T-helper 1 cell treated with Interleukin-12 subunit alpha and Interleukin-12 subunit beta and Interleukin-4 antibody, amounts not matched to agents 30 μg/mL and 1 μg/mL, for 36 hours (primary cell): ENCODE measurements around the gene TPGS1.

Experiments
- H3K27ac Mint-ChIP-seq: one replicate; pipeline ENCODE4 v1.8.0; 2021; ENCODE audit warnings: mild to moderate bottlenecking, mixed read lengths
- H3K27me3 Mint-ChIP-seq: one replicate; pipeline ENCODE4 v1.8.0; 2021; ENCODE audit warnings: low read depth, mixed read lengths
- H3K36me3 Mint-ChIP-seq: one replicate; pipeline ENCODE4 v1.8.0; 2021; ENCODE audit warnings: low read depth, mixed read lengths
- H3K4me1 Mint-ChIP-seq: one replicate; pipeline ENCODE4 v1.8.0; 2021; ENCODE audit warnings: low read depth, mixed read lengths
- H3K4me3 Mint-ChIP-seq: one replicate; pipeline ENCODE4 v1.8.0; 2021; ENCODE audit warnings: mild to moderate bottlenecking, moderate library complexity, mixed read lengths
- H3K9me3 Mint-ChIP-seq: one replicate; pipeline ENCODE4 v1.8.0; 2021; ENCODE audit warnings: mixed read lengths

Gene TPGS1

DNA sequence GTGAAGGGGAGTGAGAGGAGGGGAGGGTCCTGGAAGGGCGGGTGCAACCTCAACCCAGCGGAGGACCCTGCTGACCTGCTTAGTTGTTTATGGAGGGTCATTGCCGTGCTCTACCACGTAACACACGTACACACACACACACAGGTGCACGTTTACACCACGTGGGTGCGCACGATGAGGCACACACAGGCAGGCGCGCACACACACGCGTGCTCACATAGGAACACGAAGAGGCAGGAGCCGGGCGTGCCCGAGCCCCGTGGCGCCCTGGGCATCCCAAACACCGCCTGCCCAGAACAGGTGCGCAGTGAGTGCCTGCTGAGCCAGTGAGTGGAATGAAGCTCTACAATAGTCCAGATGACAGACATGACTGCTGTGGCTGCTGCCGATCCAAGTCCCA lies 22.2 kb upstream of the TPGS1 start:
- no peak overlapping the region for H3K4me3 Mint-ChIP-seq
- H3K27me3 Mint-ChIP-seq: peaks cover 16% of the 10 kb centered on the region
- peaks cover 8% of the 10 kb centered on the region for H3K36me3 Mint-ChIP-seq
- H3K4me1 Mint-ChIP-seq: peaks cover 11% of the 10 kb centered on the region
- no peak overlapping the region for H3K27ac Mint-ChIP-seq
- H3K9me3 Mint-ChIP-seq: peaks cover 18% of the 10 kb centered on the region

GRCh38 chr19:485583-486236 lies 21.6 kb upstream of the TPGS1 start:
- peaks cover 11% of the 10 kb centered on the region for H3K9me3 Mint-ChIP-seq
- peaks cover 5% of the 10 kb centered on the region for H3K36me3 Mint-ChIP-seq
- peaks cover 9% of the 10 kb centered on the region for H3K27me3 Mint-ChIP-seq
- no peak overlapping the region for H3K27ac Mint-ChIP-seq
- no peak overlapping the region for H3K4me3 Mint-ChIP-seq
- H3K4me1 Mint-ChIP-seq: peaks cover 6% of the 10 kb centered on the region

DNA sequence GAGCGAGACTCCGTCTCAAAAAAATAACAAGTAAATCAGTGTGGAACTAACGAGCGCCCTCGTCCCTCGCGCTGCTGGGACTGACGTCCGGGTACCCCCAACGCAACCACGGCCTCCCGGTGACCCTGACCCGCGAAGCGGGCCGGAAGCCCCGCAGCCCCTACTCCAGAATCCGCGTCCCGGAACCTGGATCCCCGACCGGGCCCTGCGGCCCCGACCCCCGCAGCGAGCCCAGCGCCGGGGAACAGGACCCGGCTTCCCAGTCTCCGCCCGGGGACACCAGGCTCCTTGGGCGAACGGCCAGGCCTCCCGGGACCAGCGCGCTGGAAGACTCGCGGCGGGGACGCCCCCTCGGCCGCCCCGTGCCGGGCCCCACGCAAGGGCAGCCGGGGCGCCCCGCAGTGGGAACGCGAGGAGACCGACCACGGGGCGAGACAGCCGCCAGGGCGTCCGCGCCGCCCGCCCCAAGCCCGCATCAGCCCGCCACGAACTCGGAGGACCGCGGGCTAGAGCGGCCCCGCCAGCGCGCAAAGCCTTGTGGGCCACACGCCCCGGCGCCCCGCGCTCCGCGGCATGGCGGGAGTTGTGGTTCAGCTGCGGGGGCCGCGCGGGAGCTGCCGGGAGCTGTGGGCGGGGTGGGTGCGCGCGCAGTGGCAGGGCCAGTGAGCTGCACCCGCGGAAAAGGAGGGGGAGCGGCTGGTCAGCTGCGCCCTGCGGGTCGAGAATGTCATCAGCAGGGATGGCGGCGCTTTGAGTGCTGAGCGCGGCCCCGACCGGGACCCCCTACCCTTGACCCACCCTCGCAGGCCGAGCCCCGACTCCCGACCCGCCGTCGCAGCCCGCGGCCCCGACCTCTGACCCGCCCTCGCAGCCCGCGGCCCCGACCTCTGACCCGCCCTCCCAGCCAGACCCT lies 18.5 kb upstream of the TPGS1 start:
- Mint-ChIP-seq H3K27me3 (peaks cover 6% of the 10 kb centered on the region), H3K9me3 (peaks cover 4% of the 10 kb centered on the region), H3K4me1 (peaks cover 8% of the 10 kb centered on the region), H3K36me3 (peaks cover 3% of the 10 kb centered on the region), H3K27ac (peak overlapping the region; percentile 88), H3K4me3 (peak overlapping the region; percentile 87)

- Mint-ChIP-seq H3K4me1 (peaks cover 9% of the 10 kb centered on the region), H3K9me3 (peaks cover 4% of the 10 kb centered on the region), H3K27me3 (peaks cover 8% of the 10 kb centered on the region), H3K36me3 (peaks cover 3% of the 10 kb centered on the region), H3K4me3 (peak overlapping the region; percentile 72), H3K27ac (peak overlapping the region; percentile 59)
Measured at GRCh38 chr19:489418-490196, 17.7 kb upstream of the TPGS1 start.

DNA sequence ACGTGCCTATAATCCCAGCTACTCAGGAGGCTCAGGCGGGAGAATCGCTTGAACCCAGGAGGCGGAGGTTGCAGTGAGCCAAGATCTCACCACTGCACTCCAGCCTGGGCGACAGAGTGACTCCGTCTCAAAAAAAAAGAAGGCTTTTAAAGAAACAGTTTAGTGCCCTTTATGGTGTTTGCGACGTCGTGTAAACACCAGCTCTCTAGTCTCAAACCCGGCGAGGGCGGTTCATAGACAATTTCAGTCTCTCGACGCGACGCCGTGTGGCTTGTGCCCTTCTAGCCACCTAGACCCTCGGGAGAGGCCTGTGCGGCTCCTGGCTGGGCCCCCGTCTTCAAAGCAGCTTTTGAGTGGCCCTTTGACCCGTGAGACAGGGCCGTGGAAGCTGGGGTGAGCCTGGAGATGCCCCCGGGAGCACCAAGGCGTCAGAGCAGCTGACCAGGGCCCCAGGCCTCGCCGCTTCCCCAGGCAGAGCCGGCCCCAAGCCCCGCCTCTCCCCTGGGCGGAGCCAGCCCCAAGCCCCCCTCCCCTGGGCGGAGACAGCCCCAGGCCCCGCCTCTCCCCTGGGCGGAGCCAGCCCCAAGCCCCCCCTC lies 16.1 kb upstream of the TPGS1 start:
- Mint-ChIP-seq H3K9me3 (peaks cover 4% of the 10 kb centered on the region), H3K36me3 (peaks cover 3% of the 10 kb centered on the region), H3K27me3 (peaks cover 14% of the 10 kb centered on the region), H3K4me1 (peaks cover 9% of the 10 kb centered on the region), H3K27ac (no peak overlapping the region), H3K4me3 (no peak overlapping the region)

DNA sequence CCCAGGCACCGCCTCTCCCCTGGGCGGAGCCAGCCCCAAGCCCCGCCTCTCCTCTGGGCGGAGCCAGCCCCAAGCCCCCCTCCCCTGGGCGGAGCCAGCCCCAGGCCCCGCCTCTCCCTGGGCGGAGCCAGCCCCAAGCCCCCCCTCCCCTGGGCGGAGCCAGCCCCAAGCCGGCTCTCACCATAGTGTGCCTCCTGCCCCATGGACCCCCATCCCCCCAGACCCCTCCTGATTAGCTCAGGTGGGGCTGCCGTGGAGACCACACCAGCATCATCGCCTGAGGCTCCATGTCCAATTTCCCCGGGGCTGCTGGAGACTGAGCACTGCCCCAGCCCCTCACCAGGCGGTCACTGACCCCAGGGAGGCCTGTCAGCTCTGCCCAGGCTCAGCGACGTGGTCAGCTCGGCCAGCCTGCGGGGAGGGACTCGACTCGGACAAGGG lies 15.2 kb upstream of the TPGS1 start:
- peaks cover 4% of the 10 kb centered on the region for H3K9me3 Mint-ChIP-seq
- no peak overlapping the region for H3K27ac Mint-ChIP-seq
- H3K27me3 Mint-ChIP-seq: peaks cover 12% of the 10 kb centered on the region
- H3K4me3 Mint-ChIP-seq: no peak overlapping the region
- peaks cover 3% of the 10 kb centered on the region for H3K36me3 Mint-ChIP-seq
- peaks cover 9% of the 10 kb centered on the region for H3K4me1 Mint-ChIP-seq

DNA sequence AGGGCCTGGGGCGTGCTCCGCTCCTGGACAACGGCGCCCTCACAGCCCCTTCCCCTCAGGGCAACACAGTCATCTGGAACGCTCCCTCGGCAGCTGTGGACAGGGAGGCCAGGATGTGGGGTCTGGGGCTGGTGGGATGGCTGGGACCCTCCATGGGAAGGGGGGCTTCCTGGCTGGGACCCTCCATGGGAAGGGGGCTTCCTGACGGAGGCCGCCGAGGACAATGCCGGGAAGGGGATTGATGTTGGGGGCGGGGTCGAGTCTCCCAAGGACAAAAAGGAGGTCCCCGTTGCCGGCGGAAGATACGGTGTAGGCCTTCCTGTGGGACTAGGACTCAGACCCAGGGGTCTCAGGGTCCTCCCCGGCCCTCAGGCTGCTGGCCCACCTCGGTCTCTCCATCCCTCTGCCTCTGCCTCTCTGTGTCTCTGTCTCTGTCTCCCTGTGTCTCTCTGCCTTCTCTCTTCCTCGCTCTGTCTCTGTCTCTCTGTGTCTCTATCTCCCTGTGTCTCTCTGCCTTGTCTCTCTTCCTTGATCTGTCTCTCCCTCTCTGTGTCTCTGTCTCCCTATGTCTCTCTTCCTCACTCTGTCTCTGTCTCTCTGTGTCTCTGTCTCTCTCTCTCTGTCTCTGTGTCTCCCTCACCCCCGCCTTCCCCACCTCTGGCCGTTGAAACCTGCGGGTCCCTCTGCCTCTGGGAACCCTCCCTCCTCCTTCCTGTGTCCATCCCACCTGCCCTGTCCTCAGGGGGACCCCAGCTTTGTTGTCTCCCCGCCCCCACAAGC lies 13.7 kb upstream of the TPGS1 start:
- Mint-ChIP-seq H3K9me3 (peaks cover 4% of the 10 kb centered on the region), H3K4me3 (no peak overlapping the region), H3K4me1 (peaks cover 5% of the 10 kb centered on the region), H3K27ac (no peak overlapping the region), H3K36me3 (peaks cover 3% of the 10 kb centered on the region), H3K27me3 (peaks cover 18% of the 10 kb centered on the region)

DNA sequence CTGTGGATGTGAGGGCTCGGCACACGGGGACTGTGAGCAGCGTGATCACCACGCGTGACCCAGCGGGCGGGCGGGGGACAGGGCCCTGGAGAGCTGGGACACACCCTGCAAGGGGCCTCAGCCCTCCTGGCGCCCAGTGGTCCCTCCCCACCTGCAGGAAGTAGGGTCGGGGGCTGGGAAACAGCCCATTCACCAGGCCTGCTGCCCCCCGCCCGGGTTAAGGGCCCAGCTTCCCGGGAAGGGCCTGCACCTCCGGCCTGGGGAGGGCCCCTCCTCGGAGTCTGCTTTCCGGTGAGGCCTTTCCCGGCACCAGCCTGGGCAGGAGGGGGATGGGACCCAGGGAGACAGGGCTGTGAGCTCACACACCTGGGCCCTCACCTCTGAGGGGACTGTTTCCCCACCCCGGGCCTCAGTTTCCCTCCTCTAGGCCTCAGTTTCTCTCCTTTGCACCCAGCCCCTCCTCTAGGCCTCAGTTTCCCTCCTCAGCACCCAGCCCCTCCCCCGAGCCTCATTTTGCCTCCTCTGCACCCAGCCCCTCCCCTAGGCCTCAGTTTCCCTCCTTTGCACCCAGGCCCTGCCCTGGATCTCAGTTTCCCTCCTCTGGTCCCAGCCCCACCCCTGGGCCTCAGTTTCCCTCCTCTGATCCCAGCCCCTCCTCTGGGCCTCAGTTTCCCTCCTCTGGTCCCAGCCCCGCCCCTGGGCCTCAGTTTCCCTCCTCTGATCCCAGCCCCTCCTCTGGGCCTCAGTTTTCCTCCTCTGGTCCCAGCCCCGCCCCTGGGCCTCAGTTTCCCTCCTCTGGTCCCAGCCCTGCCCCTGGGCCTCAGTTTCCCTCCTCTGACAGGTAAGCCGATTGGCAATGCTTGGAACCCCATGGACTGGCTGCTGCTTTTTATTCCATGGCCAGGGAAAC lies 12.9 kb upstream of the TPGS1 start:
- H3K36me3 Mint-ChIP-seq: peaks cover 3% of the 10 kb centered on the region
- no peak overlapping the region for H3K27ac Mint-ChIP-seq

DNA sequence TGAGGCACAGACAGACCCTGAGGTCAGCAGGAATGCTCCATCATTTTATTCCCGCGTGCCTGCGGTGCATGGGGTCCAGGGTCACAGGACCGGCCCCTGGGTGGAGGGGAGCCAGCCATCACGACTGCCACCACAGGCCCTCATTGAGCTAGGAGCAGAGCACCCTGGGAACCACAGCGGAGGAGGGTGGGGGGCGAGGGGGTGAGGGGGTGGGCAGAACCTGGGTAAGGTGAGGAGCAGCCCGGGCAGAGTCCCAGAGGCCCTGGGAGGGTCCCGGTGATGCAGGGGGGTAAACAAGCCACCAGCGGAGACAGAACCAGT lies 12.3 kb upstream of the TPGS1 start:
- no peak overlapping the region for H3K27ac Mint-ChIP-seq
- H3K9me3 Mint-ChIP-seq: peaks cover 4% of the 10 kb centered on the region
- H3K27me3 Mint-ChIP-seq: peaks cover 28% of the 10 kb centered on the region
- H3K36me3 Mint-ChIP-seq: peaks cover 3% of the 10 kb centered on the region
- peaks cover 5% of the 10 kb centered on the region for H3K4me1 Mint-ChIP-seq
- H3K4me3 Mint-ChIP-seq: no peak overlapping the region

More for the DNA sequence above, 12.9 kb upstream of the TPGS1 start:
- Mint-ChIP-seq H3K4me3 (no peak overlapping the region), H3K4me1 (peaks cover 5% of the 10 kb centered on the region), H3K9me3 (peaks cover 4% of the 10 kb centered on the region), H3K27me3 (peaks cover 24% of the 10 kb centered on the region)

GRCh38 chr19:495402-496111 lies 11.7 kb upstream of the TPGS1 start:
- peaks cover 4% of the 10 kb centered on the region for H3K9me3 Mint-ChIP-seq
- H3K4me3 Mint-ChIP-seq: no peak overlapping the region
- H3K36me3 Mint-ChIP-seq: peaks cover 3% of the 10 kb centered on the region
- peaks cover 28% of the 10 kb centered on the region for H3K27me3 Mint-ChIP-seq
- H3K27ac Mint-ChIP-seq: no peak overlapping the region
- H3K4me1 Mint-ChIP-seq: peaks cover 5% of the 10 kb centered on the region

DNA sequence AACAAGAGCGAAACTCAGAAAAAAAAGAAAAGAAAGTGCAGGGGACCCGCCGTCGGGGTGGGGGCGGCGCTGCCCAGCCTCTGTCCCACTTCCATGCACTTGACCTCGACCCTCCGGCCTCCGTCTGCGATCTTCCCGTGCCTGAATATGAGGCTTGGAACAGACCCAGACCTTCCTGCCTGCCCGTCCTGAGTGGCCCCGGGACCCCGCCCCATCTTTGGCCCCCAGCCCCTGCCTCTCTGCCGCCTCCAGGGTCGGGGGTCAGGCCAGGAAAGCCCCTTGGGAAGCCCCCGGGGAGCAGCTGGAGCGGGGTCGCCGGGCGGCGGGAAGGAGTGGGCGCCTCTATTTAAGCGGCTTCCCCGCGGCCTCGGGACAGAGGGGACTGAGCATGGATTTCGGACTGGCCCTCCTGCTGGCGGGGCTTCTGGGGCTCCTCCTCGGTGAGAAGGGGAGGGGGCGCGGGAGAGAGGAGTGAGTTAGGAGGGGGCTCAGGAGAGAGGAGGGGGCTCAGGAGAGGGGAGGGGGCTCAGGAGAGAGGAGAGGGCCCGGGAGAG lies 11.1 kb upstream of the TPGS1 start, which contains the start of gene MADCAM1:
Gene MADCAM1 (plus strand): TSS at position 375 of the 554 bp plus-strand sequence. CDS start 14 bp downstream, at position 389.
- H3K4me1 Mint-ChIP-seq: peaks cover 5% of the 10 kb centered on the region
- H3K9me3 Mint-ChIP-seq: peaks cover 4% of the 10 kb centered on the region
- H3K27me3 Mint-ChIP-seq: peaks cover 28% of the 10 kb centered on the region
- no peak within 1 kb of the TSS for H3K27ac Mint-ChIP-seq
- no peak within 1 kb of the TSS for H3K4me3 Mint-ChIP-seq
- peaks cover 3% of the 10 kb centered on the region for H3K36me3 Mint-ChIP-seq

DNA sequence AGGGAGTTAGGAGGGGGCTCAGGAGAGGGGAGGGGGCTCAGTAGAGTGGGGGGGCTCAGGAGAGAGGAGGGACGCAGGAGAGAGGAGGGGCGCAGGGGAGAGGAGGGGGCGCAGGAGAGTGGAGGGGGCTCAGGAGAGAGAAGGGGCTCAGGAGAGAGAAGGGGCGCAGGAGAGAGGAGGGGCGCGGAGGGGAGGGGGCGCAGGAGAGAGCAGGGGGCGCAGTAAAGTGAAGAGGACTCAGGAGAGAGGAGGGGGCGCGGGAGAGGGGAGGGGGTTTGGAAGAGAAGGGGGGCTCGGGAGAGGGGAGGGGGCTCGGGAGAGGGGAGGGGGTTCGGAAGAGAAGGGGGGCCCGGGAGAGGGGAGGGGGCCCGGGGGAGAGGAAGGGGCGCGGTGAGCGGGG lies 10.3 kb upstream of the TPGS1 start:
- H3K4me3 Mint-ChIP-seq: no peak overlapping the region
- peaks cover 28% of the 10 kb centered on the region for H3K27me3 Mint-ChIP-seq
- peaks cover 3% of the 10 kb centered on the region for H3K36me3 Mint-ChIP-seq
- no peak overlapping the region for H3K27ac Mint-ChIP-seq
- H3K4me1 Mint-ChIP-seq: peaks cover 6% of the 10 kb centered on the region
- H3K9me3 Mint-ChIP-seq: peaks cover 4% of the 10 kb centered on the region
